Vein endothelial cell (primary cell): Measurements from ENCODE around the gene MMP19. TPM values are rescaled to one million over a fixed set of nuclear protein-coding genes. Genes with fewer than 3 reads are reported as not detected.

ENCODE experiments used
- total RNA-seq: library from RNA; depleted of rRNA; stranded (reverse); fragments of >200 nt; gene quantifications from 2 replicates; pipeline ENCODE4 v1.2.3, GENCODE V29; 2012

The MMP19 gene
- total RNA-seq = 0.65 and 0.86 TPM in 2 replicates

GRCh38 chr12:55842681-55843429 is at the start of gene MMP19:
Gene MMP19, minus strand, starts transcription at chr12:55842936. Its CDS starts 106 bp downstream, at chr12:55842830.

GRCh38 chr12:55817345-55818139 is 25.2 kb downstream of the MMP19 start, which contains the start of the genes ORMDL2 and SARNP:
Gene ORMDL2, plus strand, starts transcription at chr12:55818041. Its CDS starts 959 bp downstream, at chr12:55819000.
Gene SARNP, minus strand, starts transcription at chr12:55817724. Its CDS starts 23 bp downstream, at chr12:55817701.

Other genes starting within 250 kb of the MMP19 start
- not detected in 2 replicates for gene OR10P1, start 206.0 kb downstream of the MMP19 start, total RNA-seq
- 0.48 TPM in 1 of 2 replicates, not detected in the other for gene ITGA7, start 135.0 kb downstream of the MMP19 start, total RNA-seq
- 43.1 and 55.0 TPM in 2 replicates for gene BLOC1S1, start 126.9 kb downstream of the MMP19 start, total RNA-seq
- gene RDH5, start 122.5 kb downstream of the MMP19 start, total RNA-seq = 0.98 and 2.1 TPM in 2 replicates
- 804 and 998 TPM in 2 replicates for gene CD63, start 113.9 kb downstream of the MMP19 start, total RNA-seq
- gene GDF11, start 99.8 kb downstream of the MMP19 start, total RNA-seq = 6.8 and 7.8 TPM in 2 replicates
- gene SARNP, start 25.2 kb downstream of the MMP19 start, total RNA-seq = 62.7 and 89.0 TPM in 2 replicates
- 20.9 and 23.6 TPM in 2 replicates for gene ORMDL2, start 24.9 kb downstream of the MMP19 start, total RNA-seq
- 41.0 and 46.4 TPM in 2 replicates for gene DNAJC14, start 13.3 kb downstream of the MMP19 start, total RNA-seq
- 28.7 and 34.0 TPM in 2 replicates for gene PYM1, start 85.0 kb upstream of the MMP19 start, total RNA-seq
- gene DGKA, start 88.2 kb upstream of the MMP19 start, total RNA-seq = 34.0 and 42.0 TPM in 2 replicates
- gene PMEL, start 123.1 kb upstream of the MMP19 start, total RNA-seq = 1.3 and 2.1 TPM in 2 replicates
- gene CDK2, start 123.9 kb upstream of the MMP19 start, total RNA-seq = 27.1 and 33.1 TPM in 2 replicates
- gene RAB5B, start 131.1 kb upstream of the MMP19 start, total RNA-seq = 75.8 and 83.0 TPM in 2 replicates
- 20.9 and 25.8 TPM in 2 replicates for gene SUOX, start 154.3 kb upstream of the MMP19 start, total RNA-seq
- 0.67 and 0.98 TPM in 2 replicates for gene IKZF4, start 178.1 kb upstream of the MMP19 start, total RNA-seq
- gene RPS26, start 199.0 kb upstream of the MMP19 start, total RNA-seq = 615 and 807 TPM in 2 replicates
- gene ERBB3, start 237.2 kb upstream of the MMP19 start, total RNA-seq = 0.33 and 0.48 TPM in 2 replicates